Adipose tissue (tissue), 3 donors: ENCODE data around the gene RAPGEF3. TPM values are rescaled to one million over a fixed set of nuclear protein-coding genes. Genes with fewer than 3 reads are reported as not detected.
A peak's percentile ranks its signal among the peaks of the same experiment; 100 is the strongest.

Experiments
- H3K27ac ChIP-seq: one replicate; pipeline ENCODE4 v1.5.1; 2013; ENCODE audit warnings: low read depth, low read length
- WGBS, 3 donors: extraction: QIAGEN DNeasy Blood & Tissue Kit; methylation state at CpG; one replicate each; pipeline ENCODE4 v1.1.7; 2013; 5-methylcytosine and 5-hydroxymethylcytosine counted together
- polyA plus RNA-seq, 3 donors: library from polyadenylated mRNA; stranded (reverse); fragments of 200-250 nt; gene quantifications; one replicate each; pipeline ENCODE4 v1.2.3, GENCODE V29; 2013
- donor health status: healthy with polysubstance abuse.
- donor health status: Bipolar disorder and iron deficiency.
- donor health status: healthy.

RAPGEF3 gene
- polyA plus RNA-seq, 3 donors: 11.6 to 239 (median 57.9) TPM

DNA sequence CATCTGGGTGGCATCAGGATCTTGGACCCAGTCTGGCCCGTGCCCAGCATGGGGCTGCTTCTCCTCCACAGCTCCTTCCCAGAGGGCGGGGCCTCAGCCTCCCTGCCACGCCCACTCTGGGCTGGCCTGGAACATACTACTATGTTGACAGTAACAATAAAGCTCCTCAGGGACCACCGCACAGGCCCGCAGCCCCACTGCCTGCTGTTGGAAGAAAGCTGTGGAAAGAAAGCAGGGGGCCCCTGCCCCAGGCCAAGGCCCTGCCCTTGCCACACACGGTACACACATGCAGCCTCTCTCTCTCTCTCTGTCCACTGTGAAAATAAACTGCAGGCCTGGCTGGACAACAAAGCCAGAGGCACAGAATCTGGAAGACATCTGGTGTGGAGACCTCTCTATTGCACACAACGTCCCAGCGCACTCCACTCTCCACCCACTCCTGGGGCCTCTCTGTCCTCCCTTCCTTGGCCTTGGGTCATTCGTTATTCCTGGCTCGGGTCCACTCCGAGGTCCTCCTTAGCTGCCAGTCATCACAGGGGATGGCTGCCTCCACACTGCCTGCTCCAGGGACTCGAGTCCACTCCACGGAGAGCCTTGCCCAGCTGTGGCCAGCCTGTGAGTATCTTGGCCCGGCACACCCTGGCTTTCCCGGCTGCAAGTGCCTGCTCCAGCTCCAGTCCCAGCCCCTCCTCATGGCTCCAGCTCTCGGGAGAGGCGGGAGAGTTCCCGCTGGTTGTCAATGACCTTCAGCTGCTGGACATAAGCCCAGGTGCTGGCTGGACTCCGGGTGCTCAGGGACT lies 21.6 kb downstream of the RAPGEF3 start:
- 14 to 41% (median 31%) methylated on average over 19 of the region's 19 CpGs for WGBS, 3 donors
- H3K27ac ChIP-seq: no peak overlapping the region

DNA sequence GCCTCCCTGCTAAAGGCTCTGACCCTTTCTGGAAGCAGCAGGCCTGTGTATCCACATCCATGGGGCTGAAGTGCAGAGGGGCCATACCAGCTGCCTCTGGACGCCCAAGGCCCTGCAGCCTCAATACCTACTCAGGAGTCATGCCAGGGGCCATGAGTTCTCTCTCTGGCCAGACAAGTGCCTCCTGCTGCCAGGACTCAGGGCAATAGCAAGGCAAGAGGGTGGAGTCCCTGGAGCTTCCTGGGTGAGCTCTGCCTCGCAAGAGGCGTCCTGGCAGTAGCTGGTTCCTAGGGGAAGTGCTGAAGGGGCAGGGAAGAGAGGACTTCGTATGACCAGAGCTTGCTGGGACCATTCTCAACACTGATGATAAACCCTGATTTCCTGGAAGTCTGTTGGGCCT lies 22.5 kb downstream of the RAPGEF3 start:
- H3K27ac ChIP-seq: no peak overlapping the region
- WGBS, 3 donors: 53 to 80% (median 53%) methylated on average over 4 of the region's 4 CpGs

DNA sequence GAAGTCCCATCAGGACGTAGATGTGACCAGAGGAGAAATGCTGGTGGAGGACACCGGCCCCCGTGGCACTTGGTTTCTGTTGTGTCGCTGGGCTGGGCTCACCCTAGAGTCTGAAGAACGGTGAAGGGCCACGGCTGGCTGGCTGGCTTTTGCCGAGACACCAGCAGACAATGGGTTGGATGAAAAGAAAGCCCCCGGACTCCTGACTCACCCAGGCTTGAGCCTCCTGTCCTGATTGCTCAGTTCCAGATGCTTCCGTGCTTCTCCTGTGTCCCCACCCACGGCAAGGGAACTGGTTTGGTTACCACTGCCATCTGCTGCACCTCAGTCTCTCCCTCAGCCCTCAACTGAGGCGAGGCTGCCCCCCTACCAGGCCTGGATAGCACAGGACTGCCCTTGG lies 23.0 kb downstream of the RAPGEF3 start:
- 86 to 93% (median 90%) methylated on average over 11 of the region's 11 CpGs for WGBS, 3 donors
- H3K27ac ChIP-seq: no peak overlapping the region

DNA sequence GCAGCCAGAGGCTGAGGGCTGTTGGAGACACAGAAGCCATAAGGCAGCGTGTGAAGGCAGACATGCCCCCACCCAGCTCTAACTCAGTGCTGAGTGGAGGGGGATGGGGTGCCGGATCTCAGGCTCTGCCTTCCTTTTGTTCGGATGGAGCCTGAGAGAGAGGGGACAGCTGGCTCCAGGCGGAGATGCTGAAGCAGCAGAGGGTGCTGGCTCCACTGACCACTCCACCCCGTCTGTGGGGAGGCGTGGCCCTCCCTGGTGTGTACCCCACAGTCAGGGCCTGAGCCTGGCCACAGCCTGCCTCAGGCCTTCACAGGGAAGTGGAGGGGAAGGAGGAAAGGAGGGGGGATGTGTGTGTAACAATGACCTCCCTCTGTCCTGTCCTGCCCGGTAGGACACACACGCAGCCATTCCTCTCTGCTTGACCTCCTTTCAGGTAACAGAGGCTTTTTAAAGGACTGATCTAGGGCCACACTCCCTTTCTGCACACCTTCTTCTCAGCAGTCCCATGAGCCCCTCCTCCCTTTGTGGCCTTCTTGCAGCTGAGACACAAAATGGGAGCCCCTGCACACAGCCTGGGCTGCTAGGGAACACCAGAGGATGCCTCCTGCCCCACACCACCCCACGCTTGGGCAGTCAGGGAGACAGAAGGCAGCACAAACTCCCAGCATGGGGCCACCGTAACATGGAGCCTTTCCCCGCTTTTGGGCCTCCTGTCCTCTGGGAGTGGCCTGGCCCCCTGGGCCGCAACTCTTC lies 23.8 kb downstream of the RAPGEF3 start:
- H3K27ac ChIP-seq: no peak overlapping the region
- 72 to 87% (median 73%) methylated on average over 11 to 12 of the region's 12 CpGs for WGBS, 3 donors

DNA sequence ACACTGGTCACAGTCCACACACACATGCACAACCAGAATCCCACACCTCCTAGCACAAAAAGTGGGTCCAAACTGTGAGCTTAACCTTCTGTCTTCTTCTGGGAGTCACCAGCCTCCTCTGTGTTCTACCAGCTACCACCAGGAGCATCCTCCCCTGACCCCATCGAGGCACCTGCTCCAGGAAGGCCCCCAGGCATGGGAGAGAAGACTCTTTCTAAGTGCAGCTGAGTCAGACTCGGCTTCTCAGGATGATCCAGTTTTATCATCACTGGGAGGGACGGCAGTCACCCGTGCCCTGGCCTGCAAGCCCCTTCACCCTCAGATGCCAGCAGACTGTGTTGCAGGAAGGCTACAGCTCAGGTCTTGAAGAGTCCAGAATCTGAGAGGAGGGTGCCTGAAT lies 25.5 kb downstream of the RAPGEF3 start:
- 86 to 91% (median 88%) methylated on average over 4 of the region's 4 CpGs for WGBS, 3 donors
- H3K27ac ChIP-seq: no peak overlapping the region

DNA sequence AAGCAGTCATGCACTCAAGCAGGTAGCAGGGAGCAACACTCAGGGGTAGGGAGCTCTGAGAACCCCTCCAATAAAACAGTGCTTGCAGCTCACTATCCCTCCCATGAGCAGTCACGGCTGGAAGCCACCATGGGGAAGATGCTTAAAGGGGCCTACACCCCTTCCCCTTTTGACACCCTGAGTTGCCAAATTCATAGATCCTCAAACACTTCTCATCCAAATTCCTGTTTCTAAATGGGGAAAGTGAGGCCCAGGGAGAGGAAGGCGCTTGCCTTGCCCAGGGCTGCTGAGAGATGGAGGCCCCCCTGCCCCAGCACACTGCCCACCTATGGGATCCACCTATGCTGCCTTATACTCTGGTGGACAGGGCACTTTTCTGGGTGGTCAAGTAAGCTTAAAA lies 26.2 kb downstream of the RAPGEF3 start:
- H3K27ac ChIP-seq: no peak overlapping the region
- WGBS, 3 donors: 62 to 92% (median 74%) methylated on average over 2 of the region's 2 CpGs

DNA sequence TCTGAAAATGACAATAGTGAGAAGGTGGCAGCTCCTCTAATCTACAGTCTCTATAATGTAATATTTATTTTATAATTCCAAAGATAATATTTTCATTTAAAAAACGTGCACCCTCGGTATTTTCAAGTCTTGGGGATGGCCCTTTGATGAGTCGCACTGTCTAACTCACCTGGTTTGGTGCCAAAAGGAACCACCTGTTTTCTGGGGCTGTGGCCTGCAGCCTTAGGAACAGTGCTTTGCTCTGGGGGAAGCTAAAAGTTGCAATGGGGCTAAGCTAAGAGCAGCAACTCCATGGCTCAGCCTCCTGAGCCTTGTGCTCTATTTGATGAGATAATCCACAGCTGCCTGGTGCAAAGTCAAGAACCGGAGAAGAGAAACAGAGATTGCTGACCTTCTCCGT lies 27.0 kb downstream of the RAPGEF3 start:
- H3K27ac ChIP-seq: no peak overlapping the region
- WGBS, 3 donors: 66 to 73% (median 69%) methylated on average over 5 of the region's 5 CpGs

DNA sequence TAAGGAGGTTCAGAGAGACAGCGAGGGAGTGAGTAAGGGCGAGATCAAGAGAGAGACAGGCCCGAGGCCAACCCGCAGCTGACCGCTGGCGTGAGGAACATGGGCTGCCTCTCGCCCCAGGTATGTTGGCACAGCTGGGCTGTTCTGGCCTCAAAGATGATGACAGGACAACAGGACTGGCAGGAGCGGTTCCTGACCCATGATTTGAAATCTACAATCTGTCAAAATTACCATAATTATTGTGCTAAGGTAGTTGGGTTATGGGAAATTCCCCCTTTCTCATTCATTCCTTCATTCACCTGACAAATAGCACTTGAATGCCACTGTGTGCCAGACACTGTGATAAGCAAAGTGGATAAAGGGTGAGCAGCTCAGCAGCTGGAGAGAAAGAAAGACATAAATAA lies 28.3 kb downstream of the RAPGEF3 start:
- 26 to 71% (median 68%) methylated on average over 8 of the region's 8 CpGs for WGBS, 3 donors
- no peak overlapping the region for H3K27ac ChIP-seq

DNA sequence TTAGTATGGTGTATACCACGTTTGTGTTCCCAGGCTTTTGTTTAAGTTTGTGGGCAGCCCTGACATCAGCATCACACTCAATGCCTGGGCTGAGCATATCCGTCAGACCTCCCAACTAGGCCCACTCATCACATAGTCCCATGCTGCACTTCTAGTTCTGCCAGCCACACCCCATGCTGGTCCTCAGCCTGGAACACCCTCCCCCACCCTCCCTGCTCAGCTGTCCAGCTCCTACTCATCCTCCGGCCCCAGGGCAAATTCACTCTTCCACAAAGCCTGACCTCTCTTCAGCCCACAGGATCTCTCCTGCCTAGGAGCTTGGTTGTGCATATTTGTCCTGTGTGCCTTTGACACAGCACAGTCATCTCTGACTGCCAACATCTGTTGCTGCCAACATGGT lies 29.4 kb downstream of the RAPGEF3 start:
- no peak overlapping the region for H3K27ac ChIP-seq
- WGBS, 3 donors: 61 to 74% (median 72%) methylated on average over 3 of the region's 3 CpGs

DNA sequence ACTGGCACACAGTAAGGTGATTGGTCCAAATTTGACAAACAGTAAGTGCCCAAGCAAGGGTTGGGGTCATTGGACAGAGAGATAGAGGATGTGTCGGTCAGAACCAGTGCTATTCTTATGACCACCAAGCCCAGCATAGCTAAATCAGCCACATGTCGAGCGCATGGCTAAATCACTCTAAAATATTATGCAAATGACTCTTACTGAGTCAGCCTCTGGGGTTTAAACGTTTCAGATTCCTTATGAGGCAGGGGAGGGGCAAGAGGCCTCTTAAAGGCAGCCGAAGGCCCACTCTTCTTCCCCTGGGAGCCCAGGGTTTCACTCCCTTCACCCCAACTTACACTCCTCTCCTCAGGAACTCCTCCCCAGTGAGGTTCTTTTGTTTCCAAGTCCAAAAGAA lies 32.8 kb downstream of the RAPGEF3 start:
- H3K27ac ChIP-seq: no peak overlapping the region
- 44 to 64% (median 48%) methylated on average over 5 of the region's 5 CpGs for WGBS, 3 donors

DNA sequence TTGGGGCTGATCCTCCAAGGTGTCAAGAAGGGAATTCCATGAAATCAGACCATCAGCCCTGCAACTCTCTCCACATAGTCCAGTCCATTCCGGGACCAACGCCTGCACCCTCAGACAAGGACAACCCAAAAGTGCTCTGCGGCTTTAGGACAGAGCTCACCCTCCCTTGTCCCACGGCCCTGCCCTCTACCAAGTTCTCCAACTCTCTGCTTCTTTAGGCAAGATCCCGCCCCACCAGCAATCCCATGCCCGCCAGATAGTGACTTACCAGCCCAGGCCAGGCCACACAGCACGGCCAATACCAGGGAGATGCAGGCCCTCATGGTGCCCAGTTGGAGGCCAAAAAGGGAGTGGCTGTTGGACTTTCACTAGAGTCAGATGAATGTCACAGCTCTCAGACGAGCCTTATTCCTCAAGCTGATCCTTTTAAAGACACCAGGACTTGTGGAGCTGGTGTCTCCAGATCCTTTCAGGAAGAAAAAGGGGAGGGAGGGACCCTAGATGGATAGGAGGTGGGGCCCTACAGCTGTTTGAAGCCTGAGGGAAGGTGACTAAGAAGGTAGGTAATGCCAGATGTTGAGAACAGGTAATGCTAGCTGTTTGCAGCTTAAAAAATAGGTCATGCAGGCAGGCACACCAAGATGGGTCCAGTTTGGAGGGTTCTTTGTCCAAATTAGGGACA lies 33.4 kb downstream of the RAPGEF3 start, which contains the start of gene ENDOU:
Gene ENDOU, minus strand, starts transcription at position 400 of the 682 bp plus-strand sequence. Its CDS starts 77 bp downstream, at position 323.
- no peak within 1 kb of the TSS for H3K27ac ChIP-seq
- 90 to 95% (median 95%) methylated on average over 8 of the region's 8 CpGs for WGBS, 3 donors

DNA sequence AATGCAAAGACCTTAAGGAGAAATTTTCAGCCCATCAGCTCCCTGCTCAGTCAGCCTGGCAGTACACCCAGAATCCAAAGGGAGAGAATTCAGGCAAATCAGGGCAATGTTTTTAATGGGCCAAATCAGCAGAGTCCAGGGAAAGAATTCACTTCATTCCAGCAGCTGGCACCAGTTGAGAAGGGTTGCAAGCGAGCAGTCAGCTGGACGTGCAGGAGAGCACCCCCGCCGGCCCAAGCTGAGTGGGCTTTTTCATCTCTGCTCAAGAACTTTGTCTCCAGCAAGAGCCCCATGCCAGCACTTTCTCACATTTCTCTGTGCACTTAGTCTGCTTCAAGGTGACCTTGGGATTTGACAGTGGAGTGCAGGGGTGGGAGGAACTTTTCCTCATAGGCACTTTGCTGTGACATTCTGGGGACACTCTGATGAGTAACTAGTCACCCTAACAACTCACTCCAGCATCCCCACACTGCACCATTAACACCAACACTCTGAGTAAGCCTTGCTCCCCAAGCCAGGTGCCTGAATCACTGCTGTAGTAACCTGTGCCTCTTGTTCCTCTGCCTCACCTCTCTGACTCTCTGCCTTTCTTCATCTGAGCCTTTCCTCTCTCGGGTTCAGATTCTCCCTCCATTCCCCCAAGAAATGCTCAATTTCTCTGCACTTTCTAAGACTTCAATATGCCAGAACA lies 35.6 kb downstream of the RAPGEF3 start:
- WGBS, 3 donors: 78 to 91% (median 87%) methylated on average over 5 of the region's 5 CpGs
- no peak overlapping the region for H3K27ac ChIP-seq

DNA sequence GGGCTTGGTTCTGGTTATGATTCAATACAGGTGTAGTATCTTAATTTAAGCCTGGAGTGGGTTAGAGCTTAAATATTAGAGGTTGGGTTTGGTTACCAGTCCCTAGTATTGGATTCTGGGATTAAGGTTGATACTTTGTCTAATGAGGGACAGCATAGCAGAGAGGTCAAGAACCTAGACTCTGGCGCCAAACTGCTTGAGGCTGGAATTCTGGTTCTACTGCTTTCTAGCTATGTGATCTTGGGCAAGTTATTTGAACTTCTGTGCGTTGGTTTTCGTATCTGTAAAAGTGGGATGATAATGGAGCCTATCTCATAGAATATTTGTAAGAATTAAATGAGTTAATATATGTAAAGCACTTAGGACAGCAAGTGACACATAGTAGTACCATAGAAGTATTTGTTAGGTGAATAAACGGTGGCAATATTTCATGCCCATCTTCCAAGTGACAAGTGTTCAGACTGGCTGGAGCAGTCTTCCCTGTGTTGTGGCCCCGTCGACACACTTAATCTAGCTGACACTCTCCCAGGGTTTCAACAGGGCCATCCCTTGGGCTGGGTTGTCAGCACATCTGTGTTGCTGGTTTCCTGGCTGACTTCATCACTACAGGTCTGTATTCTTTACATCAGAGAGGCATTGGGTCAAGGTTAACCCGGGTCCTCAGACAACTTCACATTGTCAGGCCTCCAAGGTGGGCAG lies 36.4 kb downstream of the RAPGEF3 start:
- no peak overlapping the region for H3K27ac ChIP-seq
- WGBS, 3 donors: 72 to 91% (median 82%) methylated on average over 7 of the region's 7 CpGs

DNA sequence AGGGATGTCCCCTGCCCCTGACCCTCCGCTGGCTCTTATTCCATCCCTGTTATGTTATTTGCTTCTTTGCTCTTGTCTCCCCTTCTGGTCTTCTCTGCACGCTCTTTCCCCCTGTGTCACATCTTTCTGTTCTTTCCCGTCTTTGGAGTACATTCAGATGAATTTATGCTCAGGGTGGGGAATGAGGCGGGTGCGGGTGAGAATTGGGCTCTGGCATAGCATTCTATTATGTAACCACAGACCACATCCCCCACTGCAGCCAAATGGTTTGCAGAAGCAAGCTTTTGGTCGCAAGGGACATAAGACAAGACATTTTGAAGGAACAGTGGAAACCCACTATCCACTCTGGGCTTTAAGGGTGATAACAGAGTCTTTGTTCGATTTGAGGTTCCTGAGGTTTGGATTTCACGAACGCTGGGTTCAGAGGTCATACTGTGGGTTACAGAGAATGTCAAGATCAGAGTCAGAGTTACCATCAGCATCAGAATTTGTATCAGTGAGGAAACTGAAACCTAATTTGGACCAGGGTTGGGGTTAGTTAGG lies 37.2 kb downstream of the RAPGEF3 start:
- 61 to 86% (median 74%) methylated on average over 9 of the region's 9 CpGs for WGBS, 3 donors
- H3K27ac ChIP-seq: no peak overlapping the region

DNA sequence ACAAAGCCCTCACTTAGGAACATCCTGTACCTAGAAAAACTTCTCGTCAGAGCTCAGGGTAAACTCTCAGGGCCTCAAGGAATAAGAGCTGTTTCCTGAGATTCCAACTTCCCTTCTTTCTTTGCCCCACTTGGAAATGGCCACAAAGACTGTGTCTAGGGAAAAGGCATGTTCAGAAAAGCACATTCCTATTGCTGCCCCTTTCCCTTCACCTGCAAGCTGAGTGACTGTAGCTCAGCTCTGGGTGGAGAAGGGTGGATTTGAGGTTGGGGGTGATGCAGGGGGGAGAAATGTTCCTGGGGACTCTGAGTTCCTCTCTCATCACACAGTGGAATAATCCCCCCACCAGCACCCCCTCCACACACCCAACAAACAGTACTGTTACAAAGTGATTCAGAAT lies 40.1 kb downstream of the RAPGEF3 start:
- H3K27ac ChIP-seq: no peak overlapping the region
- WGBS, 3 donors: 42 to 89% (median 47%) methylated on average over 1 of the region's 1 CpG

DNA sequence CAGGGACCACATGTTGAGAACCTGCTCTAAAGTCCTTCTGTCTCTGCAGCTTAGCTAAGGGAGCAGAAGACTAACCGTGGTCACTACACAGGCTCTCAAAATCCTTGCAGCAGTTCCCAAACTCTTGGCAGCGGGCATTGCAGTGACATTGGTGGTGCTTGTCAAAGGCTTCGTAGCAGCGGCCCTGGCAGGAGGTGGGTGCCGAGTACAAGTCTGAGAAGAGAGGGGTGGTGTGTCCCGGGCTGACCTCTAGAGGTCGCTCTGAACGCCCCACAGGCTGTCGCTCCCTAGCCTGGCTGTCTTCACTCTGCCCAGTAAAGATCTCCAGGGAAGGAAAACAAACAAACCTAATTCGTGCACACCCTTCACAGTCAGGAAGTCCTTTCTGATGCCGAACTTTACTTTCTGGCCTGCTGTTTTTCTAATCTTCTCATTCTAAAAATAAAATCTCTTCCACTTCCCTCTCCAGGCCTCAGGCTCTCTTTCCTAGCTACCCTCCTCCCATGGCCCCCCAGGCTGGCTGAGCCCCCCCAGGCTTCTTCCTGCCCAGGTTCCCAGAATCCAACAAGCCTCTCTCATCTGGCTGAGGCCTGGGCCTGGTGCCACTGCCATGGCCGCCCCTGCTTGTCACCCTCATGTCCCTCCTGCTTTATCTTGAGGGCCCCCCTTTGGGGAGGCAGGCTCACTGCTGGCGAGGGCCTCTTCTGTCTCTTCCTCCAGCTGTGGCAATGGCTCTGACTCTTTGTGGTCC lies 41.1 kb downstream of the RAPGEF3 start:
- 11 to 15% (median 15%) methylated on average over 13 of the region's 13 CpGs for WGBS, 3 donors
- H3K27ac ChIP-seq: peak overlapping the region; percentile 58

DNA sequence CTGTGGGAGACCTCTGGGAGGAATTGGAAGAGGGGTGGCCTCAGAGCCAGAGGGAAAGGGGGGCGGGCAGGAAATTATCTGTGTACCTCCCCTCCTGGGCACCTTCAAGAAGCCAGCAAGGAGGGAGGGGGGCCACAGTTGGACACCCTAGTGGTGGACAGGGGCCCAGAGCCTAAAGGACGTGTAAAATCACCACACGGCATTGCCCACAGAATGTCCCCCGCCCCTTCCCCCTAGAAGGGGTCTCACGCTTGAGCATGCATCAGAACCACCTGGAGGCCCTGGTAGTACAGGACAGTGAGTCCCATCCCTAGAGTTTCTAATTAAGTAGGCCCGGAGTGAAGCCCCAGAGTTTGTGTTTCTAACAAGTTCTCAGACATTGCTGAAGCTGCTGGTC lies 41.6 kb downstream of the RAPGEF3 start:
- no peak overlapping the region for H3K27ac ChIP-seq
- 75 to 82% (median 76%) methylated on average over 6 of the region's 6 CpGs for WGBS, 3 donors
